PFSK-1 (cell line): ENCODE data around the gene MIAT.

Experiments used
- FOXP2 ChIP-seq: optimal IDR thresholded peaks from 2 replicates; pipeline ENCODE3; 2011; ENCODE audit warnings: borderline replicate concordance, control low read depth, inconsistent platforms; ENCODE audit not compliant: insufficient read depth; ENCODE audit errors: extremely low read length, extremely low read depth
- POLR2AphosphoS5 ChIP-seq: IDR thresholded peaks from 2 replicates; pipeline ENCODE4 v1.6.1; 2012; ENCODE audit warnings: low read depth, mild to moderate bottlenecking, control low read depth, low read length, moderate library complexity
- REST ChIP-seq, 2 experiments: IDR thresholded peaks; 2 replicates each; pipeline versions ENCODE4 v1.6.1 to v1.8.0; 2011 to 2012; ENCODE audit warnings: low read depth in 2 of 2, low read length in 2 of 2, control low read depth in 1 of 2, inconsistent platforms in 1 of 2, mild to moderate bottlenecking in 1 of 2, moderate library complexity in 1 of 2; ENCODE audit not compliant: insufficient read depth in 1 of 2
- SIN3A ChIP-seq: IDR thresholded peaks from 2 replicates; pipeline ENCODE4 v1.6.1; 2012; ENCODE audit warnings: mild to moderate bottlenecking, low read length, moderate library complexity, borderline replicate concordance; ENCODE audit not compliant: insufficient read depth
- TAF1 ChIP-seq: IDR thresholded peaks from 2 replicates; pipeline ENCODE4 v1.6.1; 2012; ENCODE audit warnings: low read length, control low read depth, borderline replicate concordance; ENCODE audit not compliant: insufficient read depth

Gene MIAT

GRCh38 chr22:26692215-26692614, 34.8 kb downstream of the MIAT start:
- no peak for TF ChIP-seq TAF1
- no peak for TF ChIP-seq POLR2AphosphoS5

DNA sequence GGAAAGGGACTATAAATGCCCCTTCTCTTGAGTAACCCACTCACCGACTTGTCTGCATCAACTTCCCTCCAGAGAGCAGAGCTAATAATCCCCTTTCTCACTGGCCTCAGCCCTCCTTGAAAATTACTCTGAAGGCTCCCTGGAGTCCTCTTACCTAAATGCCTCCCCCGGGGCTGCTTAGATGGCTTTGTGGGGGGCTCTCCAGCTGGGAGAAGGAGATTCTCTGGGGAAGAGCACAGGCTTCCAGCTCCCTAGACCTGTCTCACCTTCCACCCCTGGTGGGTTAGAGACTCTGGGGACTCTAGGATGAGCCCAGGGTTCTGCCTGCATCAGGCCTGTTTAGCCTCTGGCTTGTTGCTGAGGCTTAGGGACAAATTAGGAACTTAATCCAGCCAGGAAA, 39.8 kb downstream of the MIAT start:
- no peak for TF ChIP-seq FOXP2
- no peak for TF ChIP-seq REST (IDR thresholded peaks at IDR 0.05; ENCODE audit: insufficient read depth in 1 of 2, low read depth in 2 of 2, low read length in 2 of 2)
- TF ChIP-seq SIN3A = no peak
- no peak for TF ChIP-seq POLR2AphosphoS5
- TF ChIP-seq TAF1 = no peak

DNA sequence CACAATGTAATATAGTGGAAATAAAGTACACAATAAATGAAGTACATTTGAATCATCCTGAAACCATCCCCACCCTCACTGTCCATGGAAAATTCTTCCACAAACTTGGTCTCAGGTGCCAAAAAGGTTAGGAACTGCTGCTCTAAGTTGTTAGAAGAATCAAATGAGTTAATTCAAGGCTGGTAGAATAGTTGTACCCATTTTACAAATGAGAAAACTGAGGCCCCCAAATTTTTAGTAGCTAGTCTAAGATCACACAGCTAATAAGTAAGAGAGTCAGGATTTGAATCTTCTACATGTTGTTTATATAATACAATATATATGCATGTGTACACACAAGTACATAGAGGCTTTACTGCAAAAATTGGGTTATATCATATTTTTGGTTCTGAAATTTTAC, 43.1 kb downstream of the MIAT start:
- TF ChIP-seq FOXP2 = no peak
- no peak for TF ChIP-seq SIN3A
- no peak for TF ChIP-seq TAF1
- TF ChIP-seq POLR2AphosphoS5 = no peak
- no peak for TF ChIP-seq REST (IDR thresholded peaks at IDR 0.05; ENCODE audit: insufficient read depth in 1 of 2, low read depth in 2 of 2, low read length in 2 of 2)

DNA sequence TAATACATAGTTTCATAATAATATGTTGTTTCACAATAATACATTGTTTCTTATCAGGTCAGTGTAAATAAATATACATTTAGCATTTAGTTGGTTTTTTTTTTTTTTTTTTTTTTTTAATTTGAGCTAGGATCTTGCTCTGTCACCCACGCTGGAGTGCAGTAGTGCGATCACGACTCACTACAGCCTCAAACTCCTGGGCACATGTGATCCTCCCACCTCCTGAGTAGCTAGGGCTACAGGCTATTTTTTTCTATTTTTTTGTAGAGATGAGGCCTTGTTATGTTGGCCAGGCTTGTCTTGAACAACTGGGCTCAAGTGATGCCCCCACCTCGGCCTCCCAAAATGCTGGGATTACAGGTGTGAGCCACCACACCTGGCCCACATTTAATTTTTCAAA, 43.5 kb downstream of the MIAT start:
- TF ChIP-seq FOXP2 (no peak), TAF1 (no peak), POLR2AphosphoS5 (no peak), SIN3A (no peak), REST (IDR thresholded peaks at IDR 0.05; ENCODE audit: insufficient read depth in 1 of 2, low read depth in 2 of 2, low read length in 2 of 2) (no peak)

GRCh38 chr22:26701323-26701722, 43.9 kb downstream of the MIAT start:
- TF ChIP-seq POLR2AphosphoS5 (no peak), TAF1 (no peak), REST (IDR thresholded peaks at IDR 0.05; ENCODE audit: insufficient read depth in 1 of 2, low read depth in 2 of 2, low read length in 2 of 2) (no peak), FOXP2 (no peak), SIN3A (no peak)
